K562 (cell line): ENCODE measurements around the gene MYO18A. TPM values are rescaled to one million over a fixed set of nuclear protein-coding genes. Genes with fewer than 3 reads are reported as not detected.

Source experiments
- ATAC-seq: fragments of 200-7000 bp; cut with Tn5 transposase; 3 replicates; pipeline ENCODE4 v1.9.1; 2020; ENCODE audit warnings: moderate library complexity
- BruUV-seq: library from RNA; stranded (reverse); fragments of 400-500 nt; replicated peaks from 2 replicates; lab custom pipeline; 2021; lab: Mats Ljungman, UMichigan
- CTCF ChIA-PET: fragments of 300-600 bp; formaldehyde crosslinking; extraction: SDS; loops from one replicate; lab custom pipeline; 2021; ENCODE audit warnings: low intra/inter-chr PET ratio; lab: Yijun Ruan, JAX
- POLR2A ChIA-PET: fragments of 300-600, 350-650 bp; sonication (Branson Sonifier 250); formaldehyde crosslinking; extraction: SDS; loops from one replicate; lab custom pipeline; 2021; ENCODE audit warnings: antibody characterized with exemption, inconsistent platforms; lab: Yijun Ruan, JAX
- DNase-seq, 4 experiments: peaks; one replicate each; pipeline versions ENCODE4 v3.0.0 to v3.0.0-alpha.2; 2011 to 2018; ENCODE audit warnings: low spot score in 3 of 4, mixed read lengths in 3 of 4; ENCODE audit errors: extremely low read depth in 1 of 4
- FAIRE-seq: peaks from 2 replicates; lab custom pipeline; 2011; peaks lifted over from hg19 to GRCh38; lab: Jason Lieb, UNC
- H2AFZ ChIP-seq: 2 replicates; pipeline ENCODE4 v1.6.0; 2011; ENCODE audit warnings: low read depth, low read length, control low read depth, inconsistent platforms
- H3K27ac ChIP-seq: fragments of 200-600 bp; 3 replicates; pipeline ENCODE4 v1.8.0; 2011; ENCODE audit warnings: low read depth, mild to moderate bottlenecking, control low read depth, inconsistent platforms, low read length, moderate library complexity, mixed read lengths; ENCODE audit errors: extremely low read depth
- H3K27me3 ChIP-seq, 2 experiments: fragments of 300-600 bp in 1 of 2; 2 replicates in 1 of 2; 3 replicates in 1 of 2; pipeline versions ENCODE4 v1.6.0 to v1.8.0; 2011; ENCODE audit warnings: inconsistent platforms in 2 of 2, low read length in 2 of 2, mild to moderate bottlenecking in 1 of 2, mixed read lengths in 1 of 2, moderate library complexity in 1 of 2; ENCODE audit not compliant: control insufficient read depth in 2 of 2, insufficient read depth in 2 of 2
- H3K36me3 ChIP-seq: fragments of 300-600 bp; 3 replicates; pipeline ENCODE4 v1.8.0; 2011; ENCODE audit warnings: mild to moderate bottlenecking, low read length, inconsistent platforms; ENCODE audit not compliant: control insufficient read depth, insufficient read depth
- H3K4me1 ChIP-seq, 2 experiments: fragments of 200-600 bp in 1 of 2; replicated peaks in 1 of 2; 2 replicates in 1 of 2; 3 replicates in 1 of 2; pipeline versions ENCODE4 v1.5.1 to v1.8.0; 2011; ENCODE audit warnings: inconsistent platforms in 2 of 2, low read length in 2 of 2, mild to moderate bottlenecking in 1 of 2, mixed read lengths in 1 of 2, moderate library complexity in 1 of 2; ENCODE audit not compliant: control insufficient read depth in 2 of 2, insufficient read depth in 2 of 2
- H3K4me2 ChIP-seq: 2 replicates; pipeline ENCODE4 v1.6.1; 2011; ENCODE audit warnings: low read length, control low read depth, inconsistent platforms, mixed read lengths; ENCODE audit not compliant: insufficient read depth
- H3K4me3 ChIP-seq: fragments of 200-600 bp; sonication (generic), shearing (Covaris generic); 2 replicates; pipeline ENCODE4 v1.5.1; 2016; ENCODE audit warnings: control low read depth, inconsistent platforms
- H3K79me2 ChIP-seq: fragments of 200-600 bp; 3 replicates; pipeline ENCODE4 v1.8.0; 2011; ENCODE audit warnings: low read length, inconsistent platforms; ENCODE audit not compliant: control insufficient read depth, insufficient read depth
- H3K9ac ChIP-seq, 2 experiments: 2 replicates each; pipeline versions ENCODE4 v1.6.0 to v1.6.1; 2011; ENCODE audit warnings: low read depth in 2 of 2, low read length in 2 of 2, control low read depth in 1 of 2, inconsistent platforms in 1 of 2, mild to moderate bottlenecking in 1 of 2, mixed read lengths in 1 of 2; ENCODE audit not compliant: insufficient read depth in 1 of 2
- H3K9me1 ChIP-seq: one replicate; pipeline ENCODE4 v1.6.0; 2011; ENCODE audit warnings: inconsistent platforms, mild to moderate bottlenecking, low read length, moderate library complexity; ENCODE audit not compliant: control insufficient read depth, insufficient read depth
- H3K9me3 ChIP-seq: replicated peaks from 2 replicates; pipeline ENCODE4 v1.5.1; 2011; ENCODE audit warnings: low read depth, low read length, inconsistent platforms; ENCODE audit not compliant: control insufficient read depth, insufficient read depth
- H4K20me1 ChIP-seq: replicated peaks from 2 replicates; pipeline ENCODE4 v1.6.1; 2011; ENCODE audit warnings: low read length, inconsistent platforms, mixed read lengths; ENCODE audit not compliant: control insufficient read depth, insufficient read depth
- ARID3B ChIP-seq: fragments of 250-450 bp; sonication (Bioruptor Pico); IDR thresholded peaks from 2 replicates; pipeline ENCODE4 v1.4.0; 2020; ENCODE audit warnings: borderline replicate concordance
- CCNT2 ChIP-seq: IDR thresholded peaks from 2 replicates; pipeline ENCODE4 v1.6.1; 2011; ENCODE audit warnings: borderline replicate concordance, low read depth, mild to moderate bottlenecking, moderate library complexity, mixed read lengths, low read length; ENCODE audit not compliant: insufficient read length; ENCODE audit errors: extremely low read depth
- CGGBP1 ChIP-seq: fragments of 250-450 bp; sonication (Bioruptor Pico); IDR thresholded peaks from 2 replicates; pipeline ENCODE4 v1.9.0; 2021; ENCODE audit warnings: mild to moderate bottlenecking
- DLX4 ChIP-seq: fragments of 250-450 bp; sonication (Bioruptor Pico); IDR thresholded peaks from 2 replicates; pipeline ENCODE4 v1.6.1; 2021; ENCODE audit warnings: mild to moderate bottlenecking
- E2F8 ChIP-seq: fragments of 450-650 bp; IDR thresholded peaks from 2 replicates; pipeline ENCODE4 v1.7.1; 2018; ENCODE audit warnings: mild to moderate bottlenecking, low read depth; ENCODE audit not compliant: partially characterized antibody
- KDM2B ChIP-seq: fragments of 250-450 bp; sonication (Bioruptor Pico); IDR thresholded peaks from 2 replicates; pipeline ENCODE4 v1.8.0; 2021; ENCODE audit warnings: mild to moderate bottlenecking, moderate library complexity
- MTA1 ChIP-seq: fragments of 450-650 bp; IDR thresholded peaks from 2 replicates; pipeline ENCODE4 v1.6.1; 2017; ENCODE audit warnings: borderline replicate concordance
- POLR3A ChIP-seq: IDR thresholded peaks from 2 replicates; pipeline ENCODE4 v1.6.1; 2011; ENCODE audit warnings: borderline replicate concordance, mild to moderate bottlenecking, moderate library complexity; ENCODE audit not compliant: insufficient read length, insufficient read depth; ENCODE audit errors: extremely low read depth
- SMARCC2 ChIP-seq: fragments of 450-650 bp; IDR thresholded peaks from 2 replicates; pipeline ENCODE4 v1.6.1; 2017; ENCODE audit warnings: antibody characterized with exemption, moderate library complexity, mild to moderate bottlenecking, low read depth
- UBTF ChIP-seq, 2 experiments: IDR thresholded peaks; 2 replicates each; pipeline ENCODE4 v1.6.1; 2012; ENCODE audit warnings: improper control_type of control experiment in 2 of 2, low read depth in 2 of 2, low read length in 2 of 2, borderline replicate concordance in 1 of 2
- ZNF121 ChIP-seq: sonication (generic); formaldehyde crosslinking; conservative IDR thresholded peaks from 2 replicates; pipeline ENCODE4 v1.8.0; 2022; ENCODE audit warnings: missing genetic modification reagents
- ZZZ3 ChIP-seq: fragments of 450-650 bp; IDR thresholded peaks from 2 replicates; pipeline ENCODE4 v1.6.1; 2016; ENCODE audit warnings: antibody characterized with exemption, mild to moderate bottlenecking, moderate library complexity
- WGBS: fragments of 100-300 bp; shearing (Covaris generic); methylation state at CpG from one replicate; pipeline ENCODE4 v1.1.6; 2016; ENCODE audit warnings: low coverage, mixed read lengths; ENCODE audit not compliant: insufficient coverage; ENCODE audit errors: missing lambda C conversion rate; 5-methylcytosine and 5-hydroxymethylcytosine counted together
- in situ Hi-C: fragments of 300-500 bp; cut with MboI; formaldehyde crosslinking; loops from 4 replicates; pipeline ENCODE4 v1.15.0; 2018; ENCODE audit warnings: inconsistent platforms, mixed read lengths
- intact Hi-C: fragments of 100-400 bp; cut with micrococcal nuclease; formaldehyde crosslinking; loops from 2 replicates; pipeline ENCODE4 v1.14.2; 2022
- polyA plus RNA-seq, 8 experiments: library from polyadenylated mRNA; depleted of rRNA in 4 of 8; stranded (reverse) in 5 of 8; unstranded in 3 of 8; fragments of >200 nt; fragmentation: Nextera tagmentation in 2 of 8; fragmentation: Illumina TruSeq in 1 of 8; extraction: Ambion mirVana in 2 of 8; extraction: Trizol in 1 of 8; gene quantifications; 2 replicates each; pipeline versions ENCODE4 v1.2.1 to v1.2.3, GENCODE V29; 2011 to 2014; ENCODE audit warnings: inconsistent platforms in 1 of 8, missing spikeins in 1 of 8
- total RNA-seq, 7 experiments: library from RNA; depleted of rRNA in 6 of 7; stranded (reverse); fragments of >200 nt in 6 of 7; fragmentation: Illumina TruSeq in 2 of 7; extraction: Trizol in 2 of 7; gene quantifications; 2 replicates each; pipeline versions ENCODE4 v1.2.1 to v1.2.3, GENCODE V29; 2011 to 2021; ENCODE audit warnings: low replicate concordance in 1 of 7

The MYO18A gene
- total and polyA plus RNA-seq, 9 of the 15 experiments (the other 6 are each of a cell fraction or from before 2014, with no cell fraction given), result 2.5 to 65.4 (median 17.1) TPM

GRCh38 chr17:29074488-29074887 is 105.7 kb downstream of the MYO18A start:
- Histone ChIP-seq H3K27me3 (no peaks in the 10 kb centered on the region), H2AFZ (no peak overlapping the region), H3K9ac (peak overlapping the region in 1 of 2 experiments; percentile 46; a peak in 1 of 4 replicates), H3K27ac (no peak overlapping the region), H3K4me1 (peaks cover 1% of the 10 kb centered on the region in 2 experiments; a peak in 1 of 5 replicates), H3K9me3 (no peaks in the 10 kb centered on the region), H3K4me3 (no peak overlapping the region), H3K4me2 (no peak overlapping the region), H3K36me3 (peaks cover 11% of the 10 kb centered on the region; the same call in 2 of the 3 replicates), H3K79me2 (no peaks in the 10 kb centered on the region), H4K20me1 (peaks cover 3% of the 10 kb centered on the region; the same call in 1 of the 2 replicates), H3K9me1 (no peaks in the 10 kb centered on the region)
- in situ Hi-C loops, result no loop called here
- no TSS peak for BruUV-seq
- ChIA-PET CTCF (no interaction called here), POLR2A (interaction anchor here (1.0 to 1.7 kb wide), 2 partner anchors 11 to 17 kb away, joined by 3 to 11 read pairs; no protein-coding TSS in a partner anchor)
- no peak for DNase-seq
- intact Hi-C loops, result no loop called here
- FAIRE-seq, result no peak
- ATAC-seq, result no peak
- 64% methylated on average over 12 of the region's 12 CpGs for WGBS
- TF ChIP-seq CGGBP1 (CRISPR knock-in tag) (no peak), KDM2B (no peak), ARID3B (CRISPR knock-in tag) (no peak), E2F8 (no peak), MTA1 (no peak), DLX4 (CRISPR knock-in tag) (no peak), SMARCC2 (no peak), POLR3A (no peak), UBTF (IDR thresholded peaks at IDR 0.05; ENCODE audit: borderline replicate concordance in 1 of 2, low read depth in 2 of 2, low read length in 2 of 2) (no peak), ZNF121 (CRISPR knock-in tag) (no peak), ZZZ3 (no peak), CCNT2 (no peak)
